CD14-positive monocyte (primary cell): Measurements from ENCODE around the gene CCL22. TPM values are rescaled to one million over a fixed set of nuclear protein-coding genes. Genes with fewer than 3 reads are reported as not detected.

Experiments
- DNase-seq, 3 donors: peaks; one replicate each; pipeline ENCODE4 v3.0.0-alpha.2; 2011 to 2022
- H2AFZ ChIP-seq: 2 replicates; pipeline ENCODE4 v1.6.0; 2012; ENCODE audit warnings: mild to moderate bottlenecking, low read depth, low read length, inconsistent platforms; ENCODE audit not compliant: insufficient read depth, poor library complexity, severe bottlenecking
- H3K27ac ChIP-seq, 2 donors: 1 replicate in 1 of 2; 2 replicates in 1 of 2; pipeline ENCODE4 v1.5.1; 2012 to 2013; ENCODE audit warnings: low read length in 2 of 2, control low read depth in 1 of 2, inconsistent platforms in 1 of 2, low read depth in 1 of 2, mild to moderate bottlenecking in 1 of 2
- H3K27me3 ChIP-seq, 2 donors: one replicate each; pipeline versions ENCODE4 v1.6.0 to v1.6.1; 2011 to 2013; ENCODE audit warnings: low read length in 2 of 2; ENCODE audit not compliant: control insufficient read depth in 2 of 2, insufficient read depth in 2 of 2
- H3K36me3 ChIP-seq, 2 donors: replicated peaks in 1 of 2; 1 replicate in 1 of 2; 2 replicates in 1 of 2; pipeline versions ENCODE4 v1.5.1 to v1.6.1; 2012 to 2013; ENCODE audit warnings: low read length in 2 of 2, control low read depth in 1 of 2, inconsistent platforms in 1 of 2, mild to moderate bottlenecking in 1 of 2; ENCODE audit not compliant: insufficient read depth in 2 of 2, control insufficient read depth in 1 of 2
- H3K4me1 ChIP-seq, 2 donors: 1 replicate in 1 of 2; 2 replicates in 1 of 2; pipeline versions ENCODE4 v1.5.1 to v1.6.1; 2012 to 2013; ENCODE audit warnings: low read length in 2 of 2, control low read depth in 1 of 2, inconsistent platforms in 1 of 2, mild to moderate bottlenecking in 1 of 2, moderate library complexity in 1 of 2; ENCODE audit not compliant: insufficient read depth in 2 of 2, control insufficient read depth in 1 of 2
- H3K4me2 ChIP-seq: replicated peaks from 2 replicates; pipeline ENCODE3; 2012; ENCODE audit warnings: low read length, moderate library complexity, mild to moderate bottlenecking; ENCODE audit not compliant: poor library complexity, severe bottlenecking; ENCODE audit errors: extremely low read depth
- H3K4me3 ChIP-seq, 3 experiments: fragments of 200-600 bp in 1 of 3; sonication (generic) in 1 of 3; replicated peaks in 1 of 3; 1 replicate in 2 of 3; 2 replicates in 1 of 3; pipeline ENCODE4 v1.5.1; 2011 to 2013; ENCODE audit warnings: low read length in 3 of 3, mild to moderate bottlenecking in 3 of 3, control low read depth in 2 of 3, low read depth in 2 of 3, inconsistent platforms in 1 of 3, moderate library complexity in 1 of 3
- H3K79me2 ChIP-seq: 2 replicates; pipeline ENCODE4 v1.6.0; 2012; ENCODE audit warnings: mild to moderate bottlenecking, control low read depth, inconsistent platforms, low read length, moderate library complexity; ENCODE audit not compliant: insufficient read depth
- H3K9ac ChIP-seq: 2 replicates; pipeline ENCODE4 v1.6.0; 2017; ENCODE audit warnings: low read length, mild to moderate bottlenecking; ENCODE audit not compliant: insufficient read depth, poor library complexity, severe bottlenecking
- H3K9me3 ChIP-seq, 2 donors: replicated peaks in 1 of 2; 1 replicate in 1 of 2; 2 replicates in 1 of 2; pipeline versions ENCODE4 v1.5.1 to v1.6.1; 2012 to 2013; ENCODE audit warnings: low read length in 2 of 2, control low read depth in 1 of 2; ENCODE audit not compliant: control insufficient read depth in 1 of 2, insufficient read depth in 1 of 2
- H4K20me1 ChIP-seq: 2 replicates; pipeline ENCODE4 v1.6.0; 2012; ENCODE audit warnings: mild to moderate bottlenecking, low read length, control low read depth, moderate library complexity; ENCODE audit not compliant: insufficient read depth
- H3K27ac Mint-ChIP-seq, 7 donors: one replicate each; pipeline ENCODE4 v1.8.0; 2020; ENCODE audit warnings: mild to moderate bottlenecking in 7 of 7, mixed read lengths in 7 of 7, moderate library complexity in 6 of 7, inconsistent platforms in 2 of 7
- H3K27me3 Mint-ChIP-seq, 3 donors: one replicate each; pipeline ENCODE4 v1.8.0; 2021 to 2022; ENCODE audit warnings: low read depth in 3 of 3, mild to moderate bottlenecking in 3 of 3, mixed read lengths in 3 of 3, moderate library complexity in 3 of 3, inconsistent platforms in 1 of 3
- H3K36me3 Mint-ChIP-seq, 2 donors: one replicate each; pipeline ENCODE4 v1.8.0; 2020; ENCODE audit warnings: mixed read lengths in 2 of 2, inconsistent platforms in 1 of 2, mild to moderate bottlenecking in 1 of 2
- H3K4me1 Mint-ChIP-seq: one replicate; pipeline ENCODE4 v1.8.0; 2020; ENCODE audit warnings: mild to moderate bottlenecking, mixed read lengths
- H3K4me3 Mint-ChIP-seq, 2 donors: one replicate each; pipeline ENCODE4 v1.8.0; 2020; ENCODE audit warnings: mild to moderate bottlenecking in 2 of 2, mixed read lengths in 2 of 2, moderate library complexity in 1 of 2
- H3K9me3 Mint-ChIP-seq, 7 donors: one replicate each; pipeline ENCODE4 v1.8.0; 2020 to 2022; ENCODE audit warnings: mixed read lengths in 7 of 7, mild to moderate bottlenecking in 6 of 7, moderate library complexity in 6 of 7, inconsistent platforms in 2 of 7
- WGBS: methylation state at CpG from one replicate; pipeline ENCODE4 v1.1.5; 2013; ENCODE audit warnings: missing lambda C conversion rate; ENCODE audit not compliant: insufficient coverage; 5-methylcytosine and 5-hydroxymethylcytosine counted together
- intact Hi-C, 2 donors: fragments of 100-400 bp; cut with micrococcal nuclease; formaldehyde crosslinking; loops; one replicate each; pipeline versions ENCODE4 v1.15.0 to v1.15.1; 2023
- polyA plus RNA-seq, 3 donors: library from polyadenylated mRNA; depleted of rRNA in 1 of 3; unstranded in 2 of 3; stranded (reverse) in 1 of 3; fragments of 300-500 nt in 2 of 3; fragments of >200 nt in 1 of 3; fragmentation: Illumina TruSeq in 2 of 3; gene quantifications; 1 replicate in 2 of 3; 2 replicates in 1 of 3; pipeline ENCODE4 v1.2.3, GENCODE V29; 2012 to 2021
- TF ChIP-seq, protein P1 (sequence below): fragments of 200-600 bp; IDR thresholded peaks from one replicate; pipeline ENCODE4 v1.8.0; 2022; ENCODE audit warnings: antibody characterized with exemption, mild to moderate bottlenecking

CCL22 gene
- polyA plus RNA-seq, 3 donors, result 0.04 to 0.18 (median 0.15) TPM

DNA sequence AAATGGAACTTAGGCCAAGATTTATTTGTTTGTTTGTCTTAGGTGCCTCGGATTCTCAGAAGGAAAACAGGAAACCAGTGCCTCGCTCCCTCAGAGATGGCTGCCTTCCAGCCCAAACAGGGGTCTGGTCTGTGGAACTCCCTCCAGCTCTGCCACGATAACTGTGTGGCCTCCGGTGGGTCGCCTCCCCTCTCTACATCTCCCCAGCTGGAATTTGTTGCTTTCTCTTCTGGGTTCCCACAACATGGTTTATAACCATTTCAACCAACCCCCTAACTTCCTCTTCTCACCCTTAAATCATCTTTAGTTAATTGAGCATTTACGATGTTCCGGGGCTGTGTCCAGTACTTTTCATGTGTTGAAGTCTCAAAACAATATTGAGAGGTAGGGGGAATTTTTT, 43.2 kb upstream of the CCL22 start:
- Histone ChIP-seq H3K79me2 (no peaks in the 10 kb centered on the region), H3K27me3 (no peaks in the 10 kb centered on the region), H4K20me1 (no peaks in the 10 kb centered on the region), H3K4me1 (no peaks in the 10 kb centered on the region), H3K36me3 (no peaks in the 10 kb centered on the region), H3K27ac (no peak overlapping the region), H2AFZ (no peak overlapping the region), H3K4me2 (no peak overlapping the region), H3K4me3 (no peak overlapping the region), H3K9me3 (no peaks in the 10 kb centered on the region), H3K9ac (no peak overlapping the region)
- H3K9me3 Mint-ChIP-seq, result no peaks in the 10 kb centered on the region
- peaks cover 5 to 14% (median 6%) of the 10 kb centered on the region in 3 donors for H3K27me3 Mint-ChIP-seq
- 35% methylated on average over 5 of the region's 7 CpGs for WGBS
- no peak overlapping the region for H3K4me3 Mint-ChIP-seq
- H3K27ac Mint-ChIP-seq, result no peak overlapping the region
- TF ChIP-seq, protein P1, sequence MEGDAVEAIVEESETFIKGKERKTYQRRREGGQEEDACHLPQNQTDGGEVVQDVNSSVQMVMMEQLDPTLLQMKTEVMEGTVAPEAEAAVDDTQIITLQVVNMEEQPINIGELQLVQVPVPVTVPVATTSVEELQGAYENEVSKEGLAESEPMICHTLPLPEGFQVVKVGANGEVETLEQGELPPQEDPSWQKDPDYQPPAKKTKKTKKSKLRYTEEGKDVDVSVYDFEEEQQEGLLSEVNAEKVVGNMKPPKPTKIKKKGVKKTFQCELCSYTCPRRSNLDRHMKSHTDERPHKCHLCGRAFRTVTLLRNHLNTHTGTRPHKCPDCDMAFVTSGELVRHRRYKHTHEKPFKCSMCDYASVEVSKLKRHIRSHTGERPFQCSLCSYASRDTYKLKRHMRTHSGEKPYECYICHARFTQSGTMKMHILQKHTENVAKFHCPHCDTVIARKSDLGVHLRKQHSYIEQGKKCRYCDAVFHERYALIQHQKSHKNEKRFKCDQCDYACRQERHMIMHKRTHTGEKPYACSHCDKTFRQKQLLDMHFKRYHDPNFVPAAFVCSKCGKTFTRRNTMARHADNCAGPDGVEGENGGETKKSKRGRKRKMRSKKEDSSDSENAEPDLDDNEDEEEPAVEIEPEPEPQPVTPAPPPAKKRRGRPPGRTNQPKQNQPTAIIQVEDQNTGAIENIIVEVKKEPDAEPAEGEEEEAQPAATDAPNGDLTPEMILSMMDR, result no peak
- no peak for DNase-seq
- H3K36me3 Mint-ChIP-seq, result no peaks in the 10 kb centered on the region
- intact Hi-C loops, result no loop called here
- peaks cover 3% of the 10 kb centered on the region for H3K4me1 Mint-ChIP-seq

DNA sequence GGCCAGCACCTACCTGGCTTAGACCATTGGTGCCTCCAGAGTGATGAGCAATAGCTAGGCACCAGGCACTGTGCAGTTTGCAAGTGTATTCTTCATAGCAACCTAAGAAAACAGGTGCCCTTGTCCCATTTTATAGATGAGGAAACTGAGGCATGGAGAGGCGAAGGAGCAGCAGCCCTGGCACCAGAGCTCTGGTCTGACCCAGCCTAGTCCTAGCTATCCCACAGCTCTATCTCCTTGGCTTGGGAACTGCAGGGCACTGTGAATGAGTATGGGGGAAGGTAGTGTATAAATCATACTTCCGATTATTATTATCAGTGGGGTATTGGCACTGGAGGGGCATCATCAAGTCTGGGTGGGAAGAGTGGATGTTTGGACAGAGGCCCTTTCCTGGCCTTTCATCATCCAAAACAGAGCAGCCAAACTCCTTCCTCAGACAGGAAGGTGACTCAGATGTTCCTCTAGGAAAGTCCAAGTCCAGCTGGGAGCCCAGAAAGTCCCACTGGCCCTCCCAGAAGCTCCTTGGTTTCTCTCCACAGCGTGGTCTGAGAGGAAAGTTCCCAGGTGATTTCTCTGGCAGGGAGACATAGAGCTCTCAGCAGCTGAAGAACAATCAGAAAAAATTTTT, 42.1 kb upstream of the CCL22 start:
- H3K4me3 ChIP-seq, result no peak overlapping the region
- whole genome bisulfite sequencing, result no CpG with 5 or more reads among the region's 3 CpGs
- H3K36me3 ChIP-seq, result no peaks in the 10 kb centered on the region
- no peaks in the 10 kb centered on the region for H3K27me3 ChIP-seq
- no peaks in the 10 kb centered on the region for H3K9me3 ChIP-seq
- H2AFZ ChIP-seq, result no peak overlapping the region
- Mint-ChIP-seq H3K9me3 (no peaks in the 10 kb centered on the region), H3K27ac (no peak overlapping the region), H3K4me3 (no peak overlapping the region), H3K27me3 (peaks cover 6 to 9% (median 9%) of the 10 kb centered on the region in 3 donors), H3K36me3 (no peaks in the 10 kb centered on the region), H3K4me1 (peaks cover 3% of the 10 kb centered on the region)
- H4K20me1 ChIP-seq, result no peaks in the 10 kb centered on the region
- H3K4me1 ChIP-seq, result no peaks in the 10 kb centered on the region
- no peak for DNase-seq
- H3K4me2 ChIP-seq, result no peak overlapping the region
- intact Hi-C loops, result no loop called here
- no peak overlapping the region for H3K9ac ChIP-seq
- no peak overlapping the region for H3K27ac ChIP-seq
- TF ChIP-seq, protein P1, result no peak
- H3K79me2 ChIP-seq, result no peaks in the 10 kb centered on the region
